GM12878 (cell line): ENCODE data around the gene IPPK. TPM values are rescaled to one million over a fixed set of nuclear protein-coding genes. Genes with fewer than 3 reads are reported as not detected.

ENCODE experiments used
- ASH2L ChIP-seq: fragments of 300-600, 200-600 bp; sonication (generic); IDR thresholded peaks from 2 replicates; pipeline ENCODE4 v1.6.1; 2017; ENCODE audit warnings: low read depth, mild to moderate bottlenecking, borderline replicate concordance
- BCL3 ChIP-seq: IDR thresholded peaks from 2 replicates; pipeline ENCODE4 v1.6.1; 2011; ENCODE audit warnings: borderline replicate concordance, low read depth, mild to moderate bottlenecking, moderate library complexity, low read length; ENCODE audit not compliant: insufficient read depth, poor library complexity, severe bottlenecking
- CREB1 ChIP-seq: IDR thresholded peaks from 2 replicates; pipeline ENCODE4 v1.6.1; 2012; ENCODE audit warnings: low read depth, mild to moderate bottlenecking, inconsistent platforms
- EGR1 ChIP-seq, 2 experiments: IDR thresholded peaks; 1 replicate in 1 of 2; 2 replicates in 1 of 2; pipeline ENCODE4 v1.6.1; 2011 to 2012; ENCODE audit warnings: low read depth in 2 of 2, low read length in 2 of 2, borderline replicate concordance in 1 of 2, mild to moderate bottlenecking in 1 of 2, moderate library complexity in 1 of 2
- IKZF2 ChIP-seq, 2 experiments: fragments of 450-650 bp; IDR thresholded peaks; 2 replicates each; pipeline ENCODE4 v1.6.1; 2017; ENCODE audit warnings: mild to moderate bottlenecking in 2 of 2, moderate library complexity in 2 of 2
- JUNB ChIP-seq: IDR thresholded peaks from 2 replicates; pipeline ENCODE4 v1.6.1; 2016; ENCODE audit warnings: antibody characterized with exemption, mild to moderate bottlenecking
- JUND ChIP-seq: IDR thresholded peaks from 2 replicates; pipeline ENCODE4 v1.6.1; 2012; ENCODE audit warnings: low read depth, mild to moderate bottlenecking, low read length, improper control_type of control experiment, moderate library complexity
- MTA2 ChIP-seq: fragments of 450-650 bp; IDR thresholded peaks from 2 replicates; pipeline ENCODE4 v1.6.1; 2016; ENCODE audit warnings: low read depth, mild to moderate bottlenecking, moderate library complexity
- MYC ChIP-seq: IDR thresholded peaks from 2 replicates; pipeline ENCODE4 v1.6.1; 2011; ENCODE audit warnings: mild to moderate bottlenecking, low read length, moderate library complexity, inconsistent platforms; ENCODE audit not compliant: insufficient read depth, insufficient replicate concordance, insufficient read length, severe bottlenecking
- PBX3 ChIP-seq: IDR thresholded peaks from 2 replicates; pipeline ENCODE4 v1.6.1; 2011; ENCODE audit warnings: mild to moderate bottlenecking, low read depth, low read length, moderate library complexity; ENCODE audit not compliant: insufficient replicate concordance
- PRDM15 ChIP-seq: fragments of 450-650 bp; formaldehyde crosslinking; IDR thresholded peaks from 2 replicates; pipeline ENCODE4 v1.4.0; 2020; ENCODE audit warnings: mild to moderate bottlenecking, moderate library complexity
- RAD51 ChIP-seq: fragments of 450-650 bp; IDR thresholded peaks from 2 replicates; pipeline ENCODE4 v1.6.1; 2016; ENCODE audit warnings: moderate library complexity, mild to moderate bottlenecking, inconsistent platforms
- RFX5 ChIP-seq: IDR thresholded peaks from 2 replicates; pipeline ENCODE4 v1.6.1; 2011; ENCODE audit warnings: low read depth, low read length, improper control_type of control experiment
- SP1 ChIP-seq: IDR thresholded peaks from one replicate; pipeline ENCODE4 v1.6.1; 2011; ENCODE audit warnings: low read depth, low read length
- SRF ChIP-seq, 2 experiments: IDR thresholded peaks; 2 replicates each; pipeline ENCODE4 v1.6.1; 2011; ENCODE audit warnings: low read depth in 2 of 2, low read length in 2 of 2, mild to moderate bottlenecking in 1 of 2, moderate library complexity in 1 of 2
- TCF12 ChIP-seq: IDR thresholded peaks from 2 replicates; pipeline ENCODE4 v1.6.1; 2011; ENCODE audit warnings: low read depth, mild to moderate bottlenecking, low read length
- ZBTB4 ChIP-seq: fragments of 450-650 bp; formaldehyde crosslinking; IDR thresholded peaks from 2 replicates; pipeline ENCODE4 v1.4.0; 2022; ENCODE audit warnings: mild to moderate bottlenecking, moderate library complexity
- ZNF217 ChIP-seq: fragments of 450-650 bp; IDR thresholded peaks from 2 replicates; pipeline ENCODE4 v1.6.1; 2017; ENCODE audit warnings: antibody characterized with exemption, mild to moderate bottlenecking
- polyA plus RNA-seq, 11 experiments: library from polyadenylated mRNA; depleted of rRNA in 4 of 11; unstranded in 6 of 11; stranded (reverse) in 5 of 11; fragments of >200 nt; fragmentation: Nextera tagmentation in 4 of 11; fragmentation: Illumina TruSeq in 1 of 11; extraction: Ambion mirVana in 4 of 11; extraction: Trizol in 1 of 11; gene quantifications; 1 replicate in 1 of 11; 2 replicates in 10 of 11; pipeline versions ENCODE4 v1.2.1 to v1.2.3, GENCODE V29; 2011 to 2016; ENCODE audit warnings: inconsistent platforms in 2 of 11, missing spikeins in 2 of 11, low read depth in 1 of 11
- total RNA-seq, 4 experiments: library from RNA; depleted of rRNA in 3 of 4; stranded (reverse); fragments of >200 nt in 3 of 4; fragmentation: Illumina TruSeq in 1 of 4; extraction: Trizol in 1 of 4; gene quantifications; 2 replicates each; pipeline versions ENCODE4 v1.2.1 to v1.2.3, GENCODE V29; 2013 to 2021

IPPK gene
- total and polyA plus RNA-seq, 10 of the 15 experiments (the other 5 are each of a cell fraction or from before 2014, with no cell fraction given) = 2.1 to 22.1 (median 11.4) TPM

GRCh38 chr9:92669890-92670708, at the start of gene IPPK (continued):
- TF ChIP-seq MTA2 = peak; percentile 29; the same call in 1 of the 2 replicates
- TF ChIP-seq IKZF2 (IDR thresholded peaks at IDR 0.05) = no peak; a peak in 1 of 4 replicates
- peak; percentile 4 for TF ChIP-seq PBX3
- peak; percentile 97 for TF ChIP-seq CREB1
- peak in 1 of 2 experiments; percentile 94; a peak in 1 of 3 replicates for TF ChIP-seq EGR1 (IDR thresholded peaks at IDR 0.05; ENCODE audit: borderline replicate concordance in 1 of 2, low read depth in 2 of 2, low read length in 2 of 2)
- TF ChIP-seq SP1 = peak; percentile 24
- no peak for TF ChIP-seq RAD51
- peak; percentile 28 for TF ChIP-seq BCL3
- TF ChIP-seq PRDM15 = no peak
- TF ChIP-seq RFX5 = no peak
- TF ChIP-seq ASH2L = no peak
- TF ChIP-seq ZNF217 = 0 out of 2 replicates have a peak, but pooled peaks have one; percentile 44
- TF ChIP-seq ZBTB4 = 0 out of 2 replicates have a peak, but pooled peaks have one; percentile 49
- peak; percentile 35; the same call in 1 of the 2 replicates for TF ChIP-seq JUND
- peak; percentile 40; the same call in 1 of the 2 replicates for TF ChIP-seq TCF12
- no peak for TF ChIP-seq MYC
- TF ChIP-seq SRF (IDR thresholded peaks at IDR 0.05; ENCODE audit: low read depth in 2 of 2, low read length in 2 of 2) = peak in 1 of 2 experiments; percentile 81; a peak in 2 of 4 replicates
- TF ChIP-seq JUNB = peak; percentile 18; the same call in 1 of the 2 replicates
